Endothelial cell of umbilical vein (primary cell): ENCODE results near the gene MEF2D. TPM values are rescaled to one million over a fixed set of nuclear protein-coding genes. Genes with fewer than 3 reads are reported as not detected.

ENCODE experiments used
- BruUV-seq: library from RNA; stranded (reverse); fragments of 400-500 nt; replicated peaks from 2 replicates; lab custom pipeline; 2021; lab: Mats Ljungman, UMichigan
- CTCF ChIA-PET: fragments of 300-600, 350-600 bp; sonication (Branson Sonifier 250); formaldehyde crosslinking; loops from one replicate; lab custom pipeline; 2021; ENCODE audit warnings: antibody characterized with exemption, inconsistent platforms; lab: Charles Lee
- POLR2A ChIA-PET: fragments of 300-600, 350-600 bp; sonication (Branson Sonifier 250); formaldehyde crosslinking; loops from one replicate; lab custom pipeline; 2021; ENCODE audit warnings: antibody characterized with exemption, inconsistent platforms; lab: Charles Lee
- DNase-seq: peaks from one replicate; pipeline ENCODE4 v3.0.0-alpha.2; 2011; ENCODE audit warnings: low read depth, low spot score
- FAIRE-seq: peaks from 2 replicates; lab custom pipeline; 2011; peaks lifted over from hg19 to GRCh38; lab: Jason Lieb, UNC
- H2AFZ ChIP-seq: 2 replicates; pipeline ENCODE4 v1.6.0; 2012; ENCODE audit warnings: low read depth, low read length, control low read depth, inconsistent platforms
- H3K27ac ChIP-seq: 2 replicates; pipeline ENCODE4 v1.5.1; 2011; ENCODE audit warnings: low read depth, mild to moderate bottlenecking, control low read depth, low read length, moderate library complexity; ENCODE audit not compliant: insufficient read depth
- H3K27me3 ChIP-seq, 2 experiments: 2 replicates each; pipeline versions ENCODE4 v1.6.0 to v1.6.1; 2011; ENCODE audit warnings: low read length in 2 of 2, mixed read lengths in 1 of 2; ENCODE audit not compliant: control insufficient read depth in 2 of 2, insufficient read depth in 2 of 2
- H3K36me3 ChIP-seq, 2 experiments: 2 replicates in 1 of 2; 3 replicates in 1 of 2; pipeline ENCODE4 v1.5.1; 2011; ENCODE audit warnings: low read length in 2 of 2, mild to moderate bottlenecking in 1 of 2, moderate library complexity in 1 of 2; ENCODE audit not compliant: control insufficient read depth in 2 of 2, insufficient read depth in 2 of 2; ENCODE audit errors: extremely low read depth in 1 of 2
- H3K4me1 ChIP-seq: 3 replicates; pipeline ENCODE4 v1.5.1; 2011; ENCODE audit warnings: mild to moderate bottlenecking, low read length; ENCODE audit not compliant: control insufficient read depth, insufficient read depth; ENCODE audit errors: extremely low read depth
- H3K4me2 ChIP-seq: 2 replicates; pipeline ENCODE4 v1.6.1; 2011; ENCODE audit warnings: low read length, control low read depth, mixed read lengths; ENCODE audit not compliant: insufficient read depth
- H3K4me3 ChIP-seq, 3 experiments: fragments of 200-600 bp in 1 of 3; sonication (generic), shearing (Covaris generic) in 1 of 3; replicated peaks in 1 of 3; 2 replicates each; pipeline ENCODE4 v1.5.1; 2011 to 2016; ENCODE audit warnings: control low read depth in 3 of 3, low read length in 3 of 3, mild to moderate bottlenecking in 2 of 3, inconsistent platforms in 1 of 3, low read depth in 1 of 3, moderate library complexity in 1 of 3; ENCODE audit not compliant: insufficient read depth in 1 of 3
- H3K79me2 ChIP-seq: 2 replicates; pipeline ENCODE4 v1.6.0; 2012; ENCODE audit warnings: low read length, inconsistent platforms; ENCODE audit not compliant: control insufficient read depth, insufficient read depth
- H3K9ac ChIP-seq: replicated peaks from 2 replicates; pipeline ENCODE3; 2011; ENCODE audit warnings: low read length, control low read depth; ENCODE audit not compliant: insufficient read depth; ENCODE audit errors: extremely low read depth
- H3K9me1 ChIP-seq: replicated peaks from 3 replicates; pipeline ENCODE4 v1.6.0; 2011; ENCODE audit warnings: mild to moderate bottlenecking, low read length; ENCODE audit not compliant: control insufficient read depth, insufficient read depth; ENCODE audit errors: extremely low read depth
- H3K9me3 ChIP-seq: replicated peaks from 2 replicates; pipeline ENCODE4 v1.5.1; 2012; ENCODE audit warnings: low read length, inconsistent platforms; ENCODE audit not compliant: control insufficient read depth, insufficient read depth
- H4K20me1 ChIP-seq: replicated peaks from 2 replicates; pipeline ENCODE3; 2011; ENCODE audit warnings: mild to moderate bottlenecking, low read length; ENCODE audit not compliant: control insufficient read depth, insufficient read depth; ENCODE audit errors: extremely low read depth
- CTCF ChIP-seq, 2 donors: IDR thresholded peaks; 1 replicate in 1 of 2; 2 replicates in 1 of 2; pipeline ENCODE4 v1.5.1; 2011; ENCODE audit warnings: low read length in 2 of 2, mild to moderate bottlenecking in 2 of 2, moderate library complexity in 2 of 2, control low read depth in 1 of 2, inconsistent platforms in 1 of 2, low read depth in 1 of 2; ENCODE audit not compliant: insufficient read depth in 1 of 2; ENCODE audit errors: extremely low read depth in 1 of 2
- FOS ChIP-seq: IDR thresholded peaks from 2 replicates; pipeline ENCODE4 v1.6.1; 2011; ENCODE audit warnings: mild to moderate bottlenecking, low read length, moderate library complexity, borderline replicate concordance; ENCODE audit not compliant: insufficient read depth
- GATA2 ChIP-seq: IDR thresholded peaks from 2 replicates; pipeline ENCODE4 v1.7.0; 2011; ENCODE audit warnings: low read depth, mild to moderate bottlenecking, moderate library complexity, mixed read lengths, low read length; ENCODE audit not compliant: insufficient read length, insufficient read depth
- JUN ChIP-seq: IDR thresholded peaks from 2 replicates; pipeline ENCODE4 v1.6.1; 2011; ENCODE audit warnings: borderline replicate concordance, low read depth; ENCODE audit not compliant: insufficient read length, insufficient read depth
- MAX ChIP-seq: IDR thresholded peaks from 2 replicates; pipeline ENCODE4 v1.6.1; 2011; ENCODE audit not compliant: insufficient read depth, insufficient read length
- POLR2A ChIP-seq: IDR thresholded peaks from 2 replicates; pipeline ENCODE4 v1.6.1; 2012; ENCODE audit warnings: low read depth, mild to moderate bottlenecking, control low read depth, low read length
- POLR2AphosphoS5 ChIP-seq: IDR thresholded peaks from 2 replicates; pipeline ENCODE4 v1.6.1; 2012; ENCODE audit warnings: low read depth, mild to moderate bottlenecking, control low read depth, low read length, moderate library complexity; ENCODE audit not compliant: insufficient read depth
- dilution Hi-C: fragments of 300-500 bp; cut with MboI; formaldehyde crosslinking; loops from one replicate; pipeline ENCODE4 v1.15.0; 2019; ENCODE audit warnings: low sequenced_read_pairs; ENCODE audit not compliant: extremely low pct_ligation_motif_present
- intact Hi-C: fragments of 100-400 bp; cut with micrococcal nuclease; formaldehyde crosslinking; loops from one replicate; pipeline ENCODE4 v1.10.0; 2022
- polyA plus RNA-seq, 4 experiments: library from polyadenylated mRNA; depleted of rRNA in 3 of 4; stranded (reverse) in 3 of 4; unstranded in 1 of 4; fragments of >200 nt; gene quantifications; 2 replicates each; pipeline versions ENCODE4 v1.2.1 to v1.2.3, GENCODE V29; 2011 to 2012; ENCODE audit warnings: missing spikeins in 1 of 4
- total RNA-seq: library from RNA; stranded (reverse); gene quantifications from 2 replicates; pipeline ENCODE4 v1.2.3, GENCODE V29; 2021

Gene MEF2D
- total and polyA plus RNA-seq, 2 donors (not counting 3 experiments of a cell fraction or from before 2014, with no cell fraction given): 45.4 to 52.2 TPM

DNA sequence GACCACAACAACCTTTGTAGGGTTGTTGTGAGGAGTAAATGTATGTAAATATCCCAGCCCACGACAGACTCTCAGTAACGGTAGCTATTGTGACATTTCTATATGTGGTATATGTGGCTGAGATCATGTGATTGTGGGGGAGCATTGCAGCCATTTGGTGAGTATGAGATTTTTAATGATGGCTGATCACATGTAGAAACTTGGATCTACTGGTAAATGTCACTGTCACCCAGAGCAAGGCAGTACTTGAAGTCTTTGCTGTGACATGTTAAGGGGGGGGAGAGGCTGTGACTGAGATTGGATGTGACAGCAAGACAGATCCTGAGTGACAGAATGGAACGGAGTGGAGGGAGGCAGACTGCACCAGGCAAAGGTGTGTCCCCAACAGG, 23.9 kb upstream of the MEF2D start:
- FAIRE-seq (no peak), DNase-seq (no peak)
- peaks cover 4 to 7% of the 10 kb centered on the region in 2 experiments for H3K36me3 ChIP-seq
- no peaks in the 10 kb centered on the region for H3K9me1 ChIP-seq
- H3K9ac ChIP-seq: no peak overlapping the region
- ChIA-PET POLR2A (no interaction called here), CTCF (interaction anchor here (1.7 to 5.8 kb wide), 4 partner anchors 9 to 59 kb away, joined by 4 to 44 read pairs (median 6); no protein-coding TSS in a partner anchor)
- H3K27ac ChIP-seq: no peak overlapping the region
- no peak for TF ChIP-seq JUN
- TF ChIP-seq CTCF (IDR thresholded peaks at IDR 0.05; ENCODE audit: extremely low read depth in 1 of 2, insufficient read depth in 1 of 2, low read depth in 1 of 2, low read length in 2 of 2): no peak
- TF ChIP-seq POLR2AphosphoS5: no peak
- TF ChIP-seq MAX: no peak
- TF ChIP-seq FOS: no peak
- no peak for TF ChIP-seq POLR2A
- no peak for TF ChIP-seq GATA2
- dilution Hi-C loops: no loop called here
- no peak overlapping the region for H2AFZ ChIP-seq
- H3K9me3 ChIP-seq: no peaks in the 10 kb centered on the region
- H3K4me3 ChIP-seq: no peak overlapping the region
- intact Hi-C loops: no loop called here
- no peaks in the 10 kb centered on the region for H3K79me2 ChIP-seq
- H3K4me1 ChIP-seq: no peaks in the 10 kb centered on the region
- no peaks in the 10 kb centered on the region for H4K20me1 ChIP-seq
- H3K4me2 ChIP-seq: no peak overlapping the region
- BruUV-seq: no TSS peak
- no peaks in the 10 kb centered on the region for H3K27me3 ChIP-seq
